K562 (cell line): Measurements from ENCODE around the gene CREB3L1. TPM values are rescaled to one million over a fixed set of nuclear protein-coding genes. Genes with fewer than 3 reads are reported as not detected.
A peak's percentile ranks its signal among the peaks of the same experiment; 100 is the strongest.

Experiments used
- E2F8 ChIP-seq: fragments of 450-650 bp; IDR thresholded peaks from 2 replicates; pipeline ENCODE4 v1.7.1; 2018; ENCODE audit warnings: mild to moderate bottlenecking, low read depth; ENCODE audit not compliant: partially characterized antibody
- GTF2A2 ChIP-seq: IDR thresholded peaks from 2 replicates; pipeline ENCODE4 v1.6.1; 2016; ENCODE audit warnings: mild to moderate bottlenecking, missing genetic modification characterization, missing compliant biosample characterization
- HNRNPLL ChIP-seq: fragments of 200-400 bp; formaldehyde crosslinking; IDR thresholded peaks from 2 replicates; pipeline ENCODE4 v1.6.1; 2017; ENCODE audit warnings: low read length, low read depth, mild to moderate bottlenecking; ENCODE audit not compliant: poor library complexity, severe bottlenecking
- LCOR ChIP-seq: sonication (generic); formaldehyde crosslinking; IDR thresholded peaks from 2 replicates; pipeline ENCODE4 v1.8.0; 2022; ENCODE audit warnings: mild to moderate bottlenecking, missing genetic modification reagents
- MTA3 ChIP-seq: fragments of 450-650 bp; formaldehyde crosslinking; IDR thresholded peaks from 2 replicates; pipeline ENCODE4 v1.6.1; 2017; ENCODE audit warnings: mild to moderate bottlenecking, borderline replicate concordance
- NFRKB ChIP-seq: fragments of 450-650 bp; IDR thresholded peaks from 2 replicates; pipeline ENCODE4 v1.6.1; 2016; ENCODE audit warnings: low read depth
- NR2C2 ChIP-seq, 2 experiments: fragments of 200-800 bp in 1 of 2; sonication (Bioruptor generic) in 1 of 2; sonication (generic) in 1 of 2; formaldehyde crosslinking in 1 of 2; IDR thresholded peaks; 2 replicates each; pipeline versions ENCODE4 v1.6.1 to v1.8.0; 2016 to 2022; ENCODE audit warnings: mild to moderate bottlenecking in 1 of 2, missing compliant biosample characterization in 1 of 2, missing genetic modification characterization in 1 of 2, missing genetic modification reagents in 1 of 2
- PHF8 ChIP-seq: fragments of 200-600 bp; sonication (generic); IDR thresholded peaks from 2 replicates; pipeline ENCODE4 v1.6.1; 2012; ENCODE audit warnings: mixed run types, mild to moderate bottlenecking, inconsistent platforms, low read length, moderate library complexity, borderline replicate concordance
- RBM15 ChIP-seq: fragments of 200-400 bp; formaldehyde crosslinking; IDR thresholded peaks from 2 replicates; pipeline ENCODE4 v1.6.1; 2018; ENCODE audit warnings: mild to moderate bottlenecking, low read length, moderate library complexity; ENCODE audit not compliant: insufficient read depth
- SOX6 ChIP-seq: fragments of 450-650 bp; IDR thresholded peaks from 2 replicates; pipeline ENCODE4 v1.6.1; 2014; ENCODE audit warnings: mild to moderate bottlenecking
- THRAP3 ChIP-seq: fragments of 450-650 bp; IDR thresholded peaks from 2 replicates; pipeline ENCODE4 v1.6.1; 2016; ENCODE audit warnings: mild to moderate bottlenecking, inconsistent platforms, borderline replicate concordance
- TOE1 ChIP-seq, 2 experiments: fragments of 450-650 bp in 1 of 2; sonication (generic) in 1 of 2; formaldehyde crosslinking in 1 of 2; IDR thresholded peaks; 2 replicates each; pipeline versions ENCODE4 v1.7.1 to v1.8.0; 2016 to 2022; ENCODE audit warnings: borderline replicate concordance in 2 of 2, mild to moderate bottlenecking in 2 of 2, antibody characterized with exemption in 1 of 2, inconsistent platforms in 1 of 2, low read depth in 1 of 2, missing genetic modification reagents in 1 of 2, moderate library complexity in 1 of 2
- TRIM28 ChIP-seq: fragments of 450-650 bp; IDR thresholded peaks from 2 replicates; pipeline ENCODE4 v1.6.1; 2017
- TSC22D4 ChIP-seq: fragments of 450-650 bp; IDR thresholded peaks from 2 replicates; pipeline ENCODE4 v1.6.1; 2016; ENCODE audit warnings: missing genetic modification characterization, missing biosample characterization, control low read depth
- ZBTB8A ChIP-seq: fragments of 450-650 bp; IDR thresholded peaks from 2 replicates; pipeline ENCODE4 v1.6.1; 2018; ENCODE audit warnings: mild to moderate bottlenecking, moderate library complexity; ENCODE audit not compliant: partially characterized antibody
- ZFP36 ChIP-seq: fragments of 150-350 bp; IDR thresholded peaks from 2 replicates; pipeline ENCODE4 v1.6.1; 2018; ENCODE audit warnings: low read length, low read depth; ENCODE audit not compliant: partially characterized antibody
- ZNF592 ChIP-seq: fragments of 450-650 bp; IDR thresholded peaks from 2 replicates; pipeline ENCODE4 v1.6.1; 2017; ENCODE audit warnings: antibody characterized with exemption, mild to moderate bottlenecking
- polyA plus RNA-seq, 8 experiments: library from polyadenylated mRNA; depleted of rRNA in 4 of 8; stranded (reverse) in 5 of 8; unstranded in 3 of 8; fragments of >200 nt; fragmentation: Nextera tagmentation in 2 of 8; fragmentation: Illumina TruSeq in 1 of 8; extraction: Ambion mirVana in 2 of 8; extraction: Trizol in 1 of 8; gene quantifications; 2 replicates each; pipeline versions ENCODE4 v1.2.1 to v1.2.3, GENCODE V29; 2011 to 2014; ENCODE audit warnings: inconsistent platforms in 1 of 8, missing spikeins in 1 of 8
- total RNA-seq, 7 experiments: library from RNA; depleted of rRNA in 6 of 7; stranded (reverse); fragments of >200 nt in 6 of 7; fragmentation: Illumina TruSeq in 2 of 7; extraction: Trizol in 2 of 7; gene quantifications; 2 replicates each; pipeline versions ENCODE4 v1.2.1 to v1.2.3, GENCODE V29; 2011 to 2021; ENCODE audit warnings: low replicate concordance in 1 of 7
- TF ChIP-seq, protein P1 (sequence below): fragments of 250-450 bp; sonication (Bioruptor Pico); IDR thresholded peaks from 2 replicates; pipeline ENCODE4 v1.8.0; 2022; ENCODE audit warnings: inconsistent platforms

CREB3L1 gene
- total and polyA plus RNA-seq, 9 of the 15 experiments (the other 6 are each of a cell fraction or from before 2014, with no cell fraction given) = 1.2 to 27.6 (median 3.7) TPM

DNA sequence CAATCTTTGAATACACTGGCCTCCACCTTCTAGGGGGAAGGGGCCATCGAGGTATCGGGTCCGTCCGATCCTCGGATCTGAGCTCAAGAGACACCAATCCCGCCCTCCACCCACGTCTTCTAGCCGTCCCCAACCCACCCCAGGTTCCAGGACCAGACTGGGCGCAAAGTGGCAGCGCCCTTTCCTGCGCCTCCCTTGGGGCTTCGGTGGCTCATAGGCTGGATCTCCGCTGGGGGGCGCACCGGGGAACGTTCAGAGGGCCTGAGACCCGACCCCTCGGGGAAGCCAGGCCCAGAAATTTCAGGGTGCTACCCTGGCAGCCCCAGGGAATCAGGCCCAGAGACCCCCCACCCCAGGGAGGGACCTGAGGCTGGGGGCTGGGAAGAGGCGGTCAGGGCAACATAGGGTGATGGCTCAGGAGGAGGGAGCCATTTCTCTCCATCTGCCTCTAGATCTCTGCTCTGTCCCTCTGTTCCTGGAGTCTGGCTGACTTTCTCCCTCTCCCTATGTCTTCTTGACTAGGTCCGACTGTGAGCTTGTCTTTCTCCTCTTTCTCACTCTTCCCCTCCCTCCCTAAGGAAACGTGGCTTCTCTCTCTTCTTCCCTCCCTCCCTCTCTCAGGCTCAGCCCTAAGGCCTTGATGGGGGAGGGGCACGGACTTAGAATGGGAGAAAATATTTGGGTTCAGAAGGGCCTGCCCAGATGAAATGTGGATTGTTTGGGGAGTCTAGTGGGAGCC lies 1.1 kb downstream of the CREB3L1 start (continued):
- no peak for TF ChIP-seq E2F8
- TF ChIP-seq THRAP3 = no peak
- TF ChIP-seq NR2C2 (CRISPR knock-in tag; IDR thresholded peaks at IDR 0.05) = no peak
- peak; percentile 38; the same call in 1 of the 2 replicates for TF ChIP-seq NR2C2 (tag; IDR thresholded peaks at IDR 0.05)
- peak; percentile 1 for TF ChIP-seq HNRNPLL
- no peak for TF ChIP-seq RBM15
- TF ChIP-seq LCOR (CRISPR knock-in tag) = 0 out of 2 replicates have a peak, but pooled peaks have one; percentile 64
- TF ChIP-seq, protein P1, sequence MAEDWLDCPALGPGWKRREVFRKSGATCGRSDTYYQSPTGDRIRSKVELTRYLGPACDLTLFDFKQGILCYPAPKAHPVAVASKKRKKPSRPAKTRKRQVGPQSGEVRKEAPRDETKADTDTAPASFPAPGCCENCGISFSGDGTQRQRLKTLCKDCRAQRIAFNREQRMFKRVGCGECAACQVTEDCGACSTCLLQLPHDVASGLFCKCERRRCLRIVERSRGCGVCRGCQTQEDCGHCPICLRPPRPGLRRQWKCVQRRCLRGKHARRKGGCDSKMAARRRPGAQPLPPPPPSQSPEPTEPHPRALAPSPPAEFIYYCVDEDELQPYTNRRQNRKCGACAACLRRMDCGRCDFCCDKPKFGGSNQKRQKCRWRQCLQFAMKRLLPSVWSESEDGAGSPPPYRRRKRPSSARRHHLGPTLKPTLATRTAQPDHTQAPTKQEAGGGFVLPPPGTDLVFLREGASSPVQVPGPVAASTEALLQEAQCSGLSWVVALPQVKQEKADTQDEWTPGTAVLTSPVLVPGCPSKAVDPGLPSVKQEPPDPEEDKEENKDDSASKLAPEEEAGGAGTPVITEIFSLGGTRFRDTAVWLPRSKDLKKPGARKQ (CRISPR knock-in tag) = no peak
- TF ChIP-seq ZBTB8A = no peak
- peak; percentile 83 for TF ChIP-seq MTA3
- peak; percentile 9 for TF ChIP-seq ZFP36
- 0 out of 2 replicates have a peak, but pooled peaks have one; percentile 18 for TF ChIP-seq TOE1 (IDR thresholded peaks at IDR 0.05; ENCODE audit: borderline replicate concordance)
- TF ChIP-seq TOE1 (CRISPR knock-in tag; IDR thresholded peaks at IDR 0.05; ENCODE audit: borderline replicate concordance, low read depth) = no peak
- TF ChIP-seq GTF2A2 = no peak
- TF ChIP-seq ZNF592 = peak; percentile 81
- TF ChIP-seq SOX6 = peak; percentile 34; the same call in 1 of the 2 replicates
- TF ChIP-seq PHF8 = peak; percentile 45; the same call in 1 of the 2 replicates
- TF ChIP-seq TRIM28 = no peak
- TF ChIP-seq NFRKB = peak; percentile 89
- no peak for TF ChIP-seq TSC22D4
